Measurements from ENCODE around the gene ASTN2. TPM values are rescaled to one million over a fixed set of nuclear protein-coding genes. Genes with fewer than 3 reads are reported as not detected.

ASTN2 gene
- total and polyA plus RNA-seq, 9 of the 15 experiments (the other 6 are each of a cell fraction or from before 2014, with no cell fraction given): 0.56 to 3.5 (median 1.9) TPM

DNA sequence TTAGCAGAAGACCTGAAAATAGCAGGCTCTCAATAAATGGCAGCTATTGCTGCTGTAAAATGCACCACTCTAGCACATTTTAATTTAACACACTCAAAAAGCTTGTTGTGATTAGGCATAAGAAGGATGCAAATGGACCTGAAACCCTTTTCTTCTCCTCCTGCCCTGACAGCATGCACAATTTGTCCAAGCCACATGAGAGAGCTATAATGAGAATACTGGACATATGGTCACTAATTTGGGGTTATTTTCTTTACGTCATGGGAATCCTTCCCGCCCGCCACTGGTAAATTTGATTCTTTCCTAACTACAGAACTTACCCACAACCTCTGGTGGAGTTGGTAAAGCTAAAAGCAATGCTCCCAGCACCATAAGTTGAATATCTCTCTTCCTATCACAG is 665.7 kb downstream of the ASTN2 start:
- CTCF ChIA-PET (ENCODE audit: low intra/inter-chr PET ratio): no interaction called here

DNA sequence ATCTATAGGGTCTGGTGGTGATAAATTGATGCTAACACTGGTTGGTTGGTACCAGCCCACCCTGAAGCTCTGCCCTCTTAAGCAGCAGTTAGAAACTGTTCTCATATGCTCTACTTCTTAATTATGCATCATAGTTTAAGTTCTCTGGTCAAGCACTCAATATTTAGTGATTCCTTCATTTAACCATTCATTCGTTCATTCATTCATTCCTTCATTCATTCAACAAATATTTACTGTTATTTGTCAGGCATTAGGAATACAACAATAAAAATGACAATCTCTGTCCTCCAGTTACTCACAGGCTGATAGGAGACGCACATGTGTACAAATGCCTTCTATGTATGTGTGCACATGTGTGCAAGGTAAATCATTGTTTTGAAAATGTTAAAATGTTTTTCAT is 673.1 kb downstream of the ASTN2 start:
- no peaks in the 10 kb centered on the region for H3K79me2 ChIP-seq (ENCODE audit: control insufficient read depth, insufficient read depth, low read length)
- BruUV-seq (replicated peaks): no TSS peak
- in situ Hi-C loops (cut with MboI) (no loop called here), intact Hi-C loops (cut with micrococcal nuclease) (no loop called here)
- CTCF ChIA-PET (ENCODE audit: low intra/inter-chr PET ratio): no interaction called here
- H4K20me1 ChIP-seq (replicated peaks; ENCODE audit: control insufficient read depth, insufficient read depth, low read length): no peaks in the 10 kb centered on the region
- H3K9me1 ChIP-seq (ENCODE audit: control insufficient read depth, insufficient read depth, low read length): no peaks in the 10 kb centered on the region
- H2AFZ ChIP-seq (ENCODE audit: low read depth, low read length): no peak overlapping the region
- H3K4me2 ChIP-seq (ENCODE audit: insufficient read depth, low read length): no peak overlapping the region
- no peaks in the 10 kb centered on the region for H3K4me1 ChIP-seq (replicated peaks in 1 of 2; ENCODE audit: control insufficient read depth in 2 of 2, insufficient read depth in 2 of 2, low read length in 2 of 2)
- H3K36me3 ChIP-seq (ENCODE audit: control insufficient read depth, insufficient read depth, low read length): no peaks in the 10 kb centered on the region
- WGBS (ENCODE audit: insufficient coverage, low coverage, missing lambda C conversion rate): 0% methylated on average over 2 of the region's 2 CpGs
- TF ChIP-seq ETV1 (tag; conservative IDR thresholded peaks at IDR 0.05; ENCODE audit: low read depth) (no peak), ZNF24 (IDR thresholded peaks at IDR 0.05) (peak; percentile 64)
- H3K4me3 ChIP-seq: no peak overlapping the region
- H3K27me3 ChIP-seq (ENCODE audit: control insufficient read depth in 2 of 2, insufficient read depth in 2 of 2, low read length in 2 of 2): no peaks in the 10 kb centered on the region
- FAIRE-seq: no peak
- DNase-seq (ENCODE audit: extremely low read depth in 1 of 4, low spot score in 3 of 4): no peak
- no peak overlapping the region for H3K9ac ChIP-seq (ENCODE audit: insufficient read depth in 1 of 2, low read depth in 2 of 2, low read length in 2 of 2)
- ATAC-seq: no peak
- no peak overlapping the region for H3K27ac ChIP-seq (ENCODE audit: extremely low read depth, low read depth, low read length)
- POLR2A ChIA-PET: no interaction called here
- H3K9me3 ChIP-seq (replicated peaks; ENCODE audit: control insufficient read depth, insufficient read depth, low read depth, low read length): no peaks in the 10 kb centered on the region

More for the DNA sequence above, 665.7 kb downstream of the ASTN2 start:
- H3K9me1 ChIP-seq (ENCODE audit: control insufficient read depth, insufficient read depth, low read length): no peaks in the 10 kb centered on the region
- H3K9me3 ChIP-seq (replicated peaks; ENCODE audit: control insufficient read depth, insufficient read depth, low read depth, low read length): no peaks in the 10 kb centered on the region
- H3K27ac ChIP-seq (ENCODE audit: extremely low read depth, low read depth, low read length): no peak overlapping the region
- POLR2A ChIA-PET: no interaction called here
- no peaks in the 10 kb centered on the region for H3K27me3 ChIP-seq (ENCODE audit: control insufficient read depth in 2 of 2, insufficient read depth in 2 of 2, low read length in 2 of 2)
- no peaks in the 10 kb centered on the region for H4K20me1 ChIP-seq (replicated peaks; ENCODE audit: control insufficient read depth, insufficient read depth, low read length)
- FAIRE-seq (no peak), DNase-seq (ENCODE audit: extremely low read depth in 1 of 4, low spot score in 3 of 4) (no peak), ATAC-seq (no peak)
- no peak overlapping the region for H3K4me2 ChIP-seq (ENCODE audit: insufficient read depth, low read length)
- 0% methylated on average over 3 of the region's 3 CpGs for WGBS (ENCODE audit: insufficient coverage, low coverage, missing lambda C conversion rate)
- H3K4me3 ChIP-seq: no peak overlapping the region
- no peaks in the 10 kb centered on the region for H3K4me1 ChIP-seq (replicated peaks in 1 of 2; ENCODE audit: control insufficient read depth in 2 of 2, insufficient read depth in 2 of 2, low read length in 2 of 2)
- H3K9ac ChIP-seq (ENCODE audit: insufficient read depth in 1 of 2, low read depth in 2 of 2, low read length in 2 of 2): no peak overlapping the region
- in situ Hi-C loops (cut with MboI): no loop called here
- intact Hi-C loops (cut with micrococcal nuclease): no loop called here
- H2AFZ ChIP-seq (ENCODE audit: low read depth, low read length): no peak overlapping the region
- no peaks in the 10 kb centered on the region for H3K36me3 ChIP-seq (ENCODE audit: control insufficient read depth, insufficient read depth, low read length)
- no peaks in the 10 kb centered on the region for H3K79me2 ChIP-seq (ENCODE audit: control insufficient read depth, insufficient read depth, low read length)
- no TSS peak for BruUV-seq (replicated peaks)
- TF ChIP-seq, protein P1, sequence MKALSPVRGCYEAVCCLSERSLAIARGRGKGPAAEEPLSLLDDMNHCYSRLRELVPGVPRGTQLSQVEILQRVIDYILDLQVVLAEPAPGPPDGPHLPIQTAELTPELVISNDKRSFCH (CRISPR knock-in tag; IDR thresholded peaks at IDR 0.05): no peak
- TF ChIP-seq, protein P1 (tag; IDR thresholded peaks at IDR 0.05): no peak
- TF ChIP-seq PTTG1 (tag; IDR thresholded peaks at IDR 0.05; ENCODE audit: low read depth) (no peak), ZC3H11A (IDR thresholded peaks at IDR 0.05; ENCODE audit: low read depth, low read length) (no peak), ATF7 (IDR thresholded peaks at IDR 0.05) (no peak), MAFK (IDR thresholded peaks at IDR 0.05; ENCODE audit: low read length) (no peak), MED1 (CRISPR knock-in tag; IDR thresholded peaks at IDR 0.05; ENCODE audit: borderline replicate concordance) (no peak)
- TF ChIP-seq, protein P2, sequence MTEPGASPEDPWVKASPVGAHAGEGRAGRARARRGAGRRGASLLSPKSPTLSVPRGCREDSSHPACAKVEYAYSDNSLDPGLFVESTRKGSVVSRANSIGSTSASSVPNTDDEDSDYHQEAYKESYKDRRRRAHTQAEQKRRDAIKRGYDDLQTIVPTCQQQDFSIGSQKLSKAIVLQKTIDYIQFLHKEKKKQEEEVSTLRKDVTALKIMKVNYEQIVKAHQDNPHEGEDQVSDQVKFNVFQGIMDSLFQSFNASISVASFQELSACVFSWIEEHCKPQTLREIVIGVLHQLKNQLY (CRISPR knock-in tag; conservative IDR thresholded peaks at IDR 0.05): no peak

All from K562 (cell line).